ENCODE measurements around the gene NFIC.

Gene NFIC

GRCh38 chr19:3407556-3408516 is 41.5 kb downstream of the NFIC start:
- Histone ChIP-seq H3K4me3 (no peak overlapping the region), H3K27me3 (no peaks in the 10 kb centered on the region), H3K9ac (peak overlapping the region in 7 of 11 experiments; percentile 5 to 41 (median 24); a peak in 6 of 22 replicates), H4K20me1 (peaks cover 7 to 96% (median 82%) of the 10 kb centered on the region in 11 experiments; a peak in 21 of 22 replicates), H3K4me1 (peaks cover 62 to 100% (median 95%) of the 10 kb centered on the region in 10 experiments), H3K9me3 (replicated peaks in 1 of 11) (no peaks in the 10 kb centered on the region), H3K27ac (peak overlapping the region in 9 of 11 experiments; percentile 9 to 56 (median 35); a peak in 12 of 22 replicates), H3K4me2 (peak overlapping the region; percentile 21 to 93 (median 41); a peak in 15 of 22 replicates), H3K36me3 (peaks cover 31 to 65% (median 37%) of the 10 kb centered on the region in 11 experiments; a peak in 18 of 22 replicates)
- TF ChIP-seq Cebpa-rat (IDR thresholded peaks at IDR 0.05): no peak

- Histone ChIP-seq H3K36me3 (peaks cover 29 to 66% (median 37%) of the 10 kb centered on the region in 11 experiments; a peak in 18 of 22 replicates), H3K9me3 (replicated peaks in 1 of 11) (no peaks in the 10 kb centered on the region), H3K27me3 (no peaks in the 10 kb centered on the region), H3K4me2 (peak overlapping the region in 10 of 11 experiments; percentile 10 to 40 (median 28); a peak in 14 of 22 replicates), H3K27ac (peak overlapping the region in 7 of 11 experiments; percentile 18 to 55 (median 26); a peak in 8 of 22 replicates), H3K4me3 (no peak overlapping the region), H3K9ac (peak overlapping the region in 6 of 11 experiments; percentile 4 to 31 (median 12); a peak in 4 of 22 replicates), H4K20me1 (peaks cover 7 to 100% (median 76%) of the 10 kb centered on the region in 11 experiments; a peak in 19 of 22 replicates), H3K4me1 (peaks cover 64 to 100% (median 96%) of the 10 kb centered on the region in 10 experiments)
- no peak for TF ChIP-seq Cebpa-rat (IDR thresholded peaks at IDR 0.05)
Observed at GRCh38 chr19:3408996-3409345, 42.6 kb downstream of the NFIC start.

GRCh38 chr19:3409346-3410064 is 43.1 kb downstream of the NFIC start:
- Histone ChIP-seq H3K4me1 (peaks cover 64 to 100% (median 96%) of the 10 kb centered on the region in 10 experiments), H4K20me1 (peaks cover 7 to 99% (median 76%) of the 10 kb centered on the region in 11 experiments; a peak in 19 of 22 replicates), H3K4me2 (peak overlapping the region in 10 of 11 experiments; percentile 10 to 40 (median 28); a peak in 14 of 22 replicates), H3K9ac (peak overlapping the region in 6 of 11 experiments; percentile 4 to 31 (median 12); a peak in 4 of 22 replicates), H3K27me3 (no peaks in the 10 kb centered on the region), H3K9me3 (replicated peaks in 1 of 11) (no peaks in the 10 kb centered on the region), H3K27ac (peak overlapping the region in 7 of 11 experiments; percentile 4 to 39 (median 19); a peak in 7 of 22 replicates), H3K4me3 (no peak overlapping the region), H3K36me3 (peaks cover 29 to 66% (median 37%) of the 10 kb centered on the region in 11 experiments; a peak in 18 of 22 replicates)
- no peak for TF ChIP-seq Cebpa-rat (IDR thresholded peaks at IDR 0.05)

GRCh38 chr19:3411636-3412035 is 45.3 kb downstream of the NFIC start:
- H3K4me3 ChIP-seq: no peak overlapping the region
- peak overlapping the region in 7 of 11 experiments; percentile 14 to 86 (median 81); a peak in 10 of 22 replicates for H3K27ac ChIP-seq
- H3K4me1 ChIP-seq: peaks cover 57 to 98% (median 93%) of the 10 kb centered on the region in 10 experiments
- no peaks in the 10 kb centered on the region for H3K9me3 ChIP-seq (replicated peaks in 1 of 11)
- peaks cover 31 to 66% (median 37%) of the 10 kb centered on the region in 11 experiments; a peak in 18 of 22 replicates for H3K36me3 ChIP-seq
- TF ChIP-seq Cebpa-rat (IDR thresholded peaks at IDR 0.05): no peak
- no peaks in the 10 kb centered on the region for H3K27me3 ChIP-seq
- H4K20me1 ChIP-seq: peaks cover 4 to 93% (median 59%) of the 10 kb centered on the region in 11 experiments; a peak in 17 of 22 replicates
- peak overlapping the region in 8 of 11 experiments; percentile 28 to 79 (median 68); a peak in 14 of 22 replicates for H3K4me2 ChIP-seq
- peak overlapping the region in 7 of 11 experiments; percentile 7 to 72 (median 38); a peak in 10 of 22 replicates for H3K9ac ChIP-seq

- peak overlapping the region in 8 of 11 experiments; percentile 28 to 79 (median 68); a peak in 14 of 22 replicates for H3K4me2 ChIP-seq
- TF ChIP-seq Cebpa-rat (IDR thresholded peaks at IDR 0.05): no peak
- no peak overlapping the region for H3K4me3 ChIP-seq
- no peaks in the 10 kb centered on the region for H3K9me3 ChIP-seq (replicated peaks in 1 of 11)
- H3K27ac ChIP-seq: peak overlapping the region in 8 of 11 experiments; percentile 20 to 86 (median 76); a peak in 12 of 22 replicates
- peaks cover 4 to 88% (median 56%) of the 10 kb centered on the region in 11 experiments; a peak in 16 of 22 replicates for H4K20me1 ChIP-seq
- peaks cover 54 to 98% (median 92%) of the 10 kb centered on the region in 10 experiments for H3K4me1 ChIP-seq
- H3K9ac ChIP-seq: peak overlapping the region in 6 of 11 experiments; percentile 18 to 72 (median 44); a peak in 12 of 22 replicates
- no peaks in the 10 kb centered on the region for H3K27me3 ChIP-seq
- H3K36me3 ChIP-seq: peaks cover 31 to 66% (median 37%) of the 10 kb centered on the region in 11 experiments; a peak in 18 of 22 replicates
Observed at GRCh38 chr19:3412066-3412465, 45.7 kb downstream of the NFIC start.

- Histone ChIP-seq H3K36me3 (peaks cover 22 to 62% (median 31%) of the 10 kb centered on the region in 11 experiments; a peak in 17 of 22 replicates), H4K20me1 (peaks cover 4 to 79% (median 38%) of the 10 kb centered on the region in 11 experiments; a peak in 15 of 22 replicates), H3K4me3 (peak overlapping the region in 1 of 10 experiments; percentile 18; a peak in 1 of 20 replicates), H3K27me3 (no peaks in the 10 kb centered on the region), H3K4me1 (peaks cover 41 to 97% (median 92%) of the 10 kb centered on the region in 10 experiments), H3K4me2 (peak overlapping the region; percentile 47 to 79 (median 67)), H3K9ac (peak overlapping the region; percentile 24 to 72 (median 60); a peak in 21 of 22 replicates), H3K27ac (peak overlapping the region; percentile 47 to 86 (median 72); a peak in 21 of 22 replicates), H3K9me3 (replicated peaks in 1 of 11) (no peaks in the 10 kb centered on the region)
- peak in 9 of 11 experiments; percentile 29 to 98 (median 92); a peak in 15 of 22 replicates for TF ChIP-seq Cebpa-rat (IDR thresholded peaks at IDR 0.05)
Observed at GRCh38 chr19:3413796-3414327, 47.5 kb downstream of the NFIC start.

- TF ChIP-seq Cebpa-rat (IDR thresholded peaks at IDR 0.05): no peak
- peak overlapping the region; percentile 26 to 79 (median 66); a peak in 14 of 22 replicates for H3K4me2 ChIP-seq
- peaks cover 0 to 78% (median 21%) of the 10 kb centered on the region in 11 experiments; a peak in 14 of 22 replicates for H4K20me1 ChIP-seq
- peak overlapping the region in 9 of 11 experiments; percentile 53 to 86 (median 76); a peak in 14 of 22 replicates for H3K27ac ChIP-seq
- H3K36me3 ChIP-seq: peaks cover 16 to 68% (median 38%) of the 10 kb centered on the region in 11 experiments; a peak in 19 of 22 replicates
- no peaks in the 10 kb centered on the region for H3K9me3 ChIP-seq (replicated peaks in 1 of 11)
- peaks cover 52 to 88% (median 76%) of the 10 kb centered on the region in 10 experiments for H3K4me1 ChIP-seq
- no peak overlapping the region for H3K4me3 ChIP-seq
- no peaks in the 10 kb centered on the region for H3K27me3 ChIP-seq
- H3K9ac ChIP-seq: peak overlapping the region in 7 of 11 experiments; percentile 5 to 72 (median 61); a peak in 4 of 22 replicates
Observed at GRCh38 chr19:3415695-3416094, 49.3 kb downstream of the NFIC start.

Measured in BLaER1 treated with 17β-estradiol and CSF1 and Interleukin-3, amounts not matched to agents 10 nM and 100 nM (cell line).